ENCODE data around the gene EGR2.
A peak's percentile ranks its signal among the peaks of the same experiment; 100 is the strongest.

EGR2 gene

DNA sequence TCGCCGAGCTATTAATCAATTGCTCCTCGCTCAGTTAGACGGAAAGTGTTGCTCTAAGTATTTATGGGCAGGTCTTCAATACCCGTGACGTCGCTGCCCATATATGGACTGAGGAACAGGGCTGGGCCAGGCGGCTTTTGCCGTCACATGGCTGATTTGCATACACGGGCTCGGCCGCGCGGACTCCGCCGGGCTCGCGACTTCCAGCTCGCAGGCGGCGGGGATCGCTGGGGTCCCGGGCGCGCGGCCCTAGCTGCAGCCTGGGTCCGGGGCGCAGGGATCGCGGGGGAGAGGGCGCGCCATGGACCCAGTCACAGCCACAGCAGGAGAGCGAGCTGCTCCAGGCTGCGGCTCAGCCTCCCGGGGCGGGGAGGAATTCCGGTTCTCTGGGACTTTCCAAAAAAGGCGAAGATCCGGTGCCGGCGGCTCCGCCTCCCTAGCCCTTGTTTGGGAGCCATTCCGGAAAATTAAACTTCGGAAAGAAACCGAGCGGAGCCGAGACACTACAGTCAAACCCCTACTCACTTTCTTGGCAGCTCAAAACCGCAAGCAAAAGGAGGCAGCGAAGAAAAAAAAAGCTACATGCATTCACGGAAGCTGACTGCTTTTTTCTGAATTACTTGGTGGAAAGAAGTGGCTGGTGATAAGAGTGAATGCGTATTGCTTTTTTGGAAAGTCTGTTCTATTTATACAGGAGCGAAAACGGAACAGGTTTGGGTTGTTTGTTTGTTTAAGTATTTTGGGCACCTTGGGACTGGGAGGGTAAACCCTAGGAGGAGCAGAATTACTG is at the start of gene EGR2:
EGR2 (minus strand) TSS at position 36 of the 790 bp plus-strand sequence. CDS start 337 bp downstream, outside the sequence.
- FAIRE-seq = peak; percentile 87

DNA sequence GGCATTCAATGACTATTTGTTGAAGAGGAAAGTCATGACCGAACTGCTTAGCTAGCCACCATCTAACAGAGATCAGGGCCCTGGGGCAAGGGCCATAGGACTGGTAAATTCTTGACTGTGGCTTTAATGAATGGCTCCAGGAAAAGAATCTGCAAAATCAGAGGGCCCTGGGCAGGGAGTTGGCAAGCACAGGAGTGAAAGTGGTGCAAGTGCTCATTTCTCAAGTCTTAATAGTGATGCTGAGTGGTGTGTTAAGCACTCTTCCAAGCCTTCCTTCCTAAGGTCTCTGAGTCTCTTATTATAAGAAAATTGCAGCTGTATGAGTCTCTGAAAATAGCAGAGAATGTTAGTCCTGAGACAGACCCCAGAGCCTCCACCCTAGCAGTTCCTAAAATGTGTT is 46.3 kb upstream of the EGR2 start:
- no peak for FAIRE-seq

- FAIRE-seq = no peak
These were observed 45.3 kb upstream of the EGR2 start for GRCh38 chr10:62861507-62861906.

- no peak for FAIRE-seq
These were observed 44.8 kb upstream of the EGR2 start for GRCh38 chr10:62860946-62861345.

DNA sequence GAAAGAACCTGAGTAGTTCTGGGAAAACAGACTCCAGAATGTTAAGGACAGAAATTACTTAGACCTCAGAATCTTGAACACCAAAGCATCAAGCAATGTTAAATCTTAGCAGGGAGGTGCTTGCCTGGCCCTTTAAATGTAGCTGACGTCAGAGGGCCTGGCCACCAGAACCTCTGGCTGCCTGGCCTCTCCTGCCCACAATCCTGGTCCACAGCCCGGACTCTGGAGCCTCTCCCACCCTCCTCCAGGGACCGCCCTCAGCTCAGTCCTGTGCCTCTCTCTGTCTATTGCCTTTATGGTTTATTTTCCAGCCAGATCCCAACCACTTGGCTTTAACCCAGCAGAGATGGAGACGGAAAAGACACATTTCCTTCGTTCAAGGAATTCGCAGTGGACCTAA is 42.2 kb upstream of the EGR2 start:
- FAIRE-seq = no peak

GRCh38 chr10:62856021-62856420 is 39.9 kb upstream of the EGR2 start:
- no peak for FAIRE-seq

DNA sequence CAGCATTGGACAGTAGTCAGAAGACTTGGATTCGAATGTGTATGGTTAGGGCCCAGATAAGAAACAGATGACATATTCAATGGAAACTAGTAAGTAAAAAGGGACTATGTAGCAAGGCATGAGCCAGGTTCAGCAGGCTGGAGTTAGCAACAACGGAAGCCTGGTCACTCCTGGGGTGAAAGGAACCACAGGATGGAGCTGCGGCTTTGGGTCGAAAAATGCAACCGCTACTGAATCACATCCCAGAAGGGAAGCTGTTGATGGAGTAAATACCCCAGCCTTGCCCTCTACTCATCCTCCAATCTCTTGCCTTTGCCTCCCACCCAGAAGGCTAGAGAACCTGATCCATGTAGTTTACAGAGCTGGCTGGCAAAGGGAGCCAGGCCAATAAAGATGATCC is 37.5 kb upstream of the EGR2 start:
- no peak for FAIRE-seq

DNA sequence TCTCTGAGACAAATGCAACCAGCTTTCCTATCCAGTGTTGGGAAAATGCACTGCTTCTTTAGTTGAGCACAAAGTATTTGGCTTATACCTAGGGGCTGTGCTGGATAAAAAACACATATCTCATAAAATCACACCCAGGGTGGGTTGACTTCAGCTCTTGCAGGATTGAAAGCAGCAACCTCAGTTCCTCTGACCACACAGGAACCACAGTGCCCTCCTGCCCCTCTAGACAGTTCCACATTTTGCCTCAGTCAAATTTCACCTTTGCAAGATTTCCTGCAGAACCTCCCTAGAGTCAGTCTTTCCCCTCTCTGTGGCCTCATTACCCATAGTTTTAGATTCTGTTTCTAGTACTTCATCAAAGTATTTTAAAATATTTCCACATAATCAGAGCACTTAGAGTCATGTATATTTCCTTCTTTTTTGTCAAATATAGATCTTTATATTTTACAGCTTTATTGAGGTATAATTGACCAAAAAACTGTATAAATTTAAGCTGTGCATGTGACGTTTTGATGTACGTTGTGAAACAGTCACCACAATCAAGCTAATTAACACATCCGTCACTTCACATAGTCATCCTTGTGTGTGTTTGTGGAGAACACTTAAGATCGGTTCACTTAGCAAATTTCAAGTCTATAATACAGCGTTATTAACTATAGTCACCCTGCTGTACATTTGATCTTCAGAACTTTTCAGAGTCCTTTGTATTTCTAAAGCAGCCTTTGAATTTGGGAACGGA is 37.0 kb upstream of the EGR2 start:
- FAIRE-seq = no peak

- no peak for FAIRE-seq
These were observed 35.3 kb upstream of the EGR2 start for GRCh38 chr10:62851442-62851841.

DNA sequence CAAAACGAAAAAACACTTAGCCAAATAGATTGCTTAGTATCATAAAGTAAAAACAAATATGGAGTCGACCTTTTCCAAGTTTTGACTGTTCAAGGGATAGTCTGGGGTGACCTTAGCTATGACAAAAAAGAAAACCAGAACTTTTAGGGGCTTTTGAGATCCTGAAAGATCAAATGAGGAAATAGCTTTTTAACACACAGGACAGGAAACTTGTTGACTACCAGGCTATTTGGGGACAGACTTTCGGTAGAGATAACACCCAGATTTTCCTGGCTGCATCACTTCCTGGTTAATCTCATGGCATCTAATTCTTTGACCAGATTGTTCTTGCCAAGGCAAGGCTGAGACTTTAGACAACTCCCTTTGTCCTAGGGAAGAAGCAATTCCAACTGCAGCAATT is 34.5 kb upstream of the EGR2 start:
- FAIRE-seq = no peak

GRCh38 chr10:62847433-62847832 is 31.3 kb upstream of the EGR2 start:
- no peak for FAIRE-seq

- FAIRE-seq = no peak
These were observed 28.3 kb upstream of the EGR2 start for GRCh38 chr10:62844280-62845011.

- no peak for FAIRE-seq
These were observed 27.4 kb upstream of the EGR2 start for GRCh38 chr10:62843600-62843999.

DNA sequence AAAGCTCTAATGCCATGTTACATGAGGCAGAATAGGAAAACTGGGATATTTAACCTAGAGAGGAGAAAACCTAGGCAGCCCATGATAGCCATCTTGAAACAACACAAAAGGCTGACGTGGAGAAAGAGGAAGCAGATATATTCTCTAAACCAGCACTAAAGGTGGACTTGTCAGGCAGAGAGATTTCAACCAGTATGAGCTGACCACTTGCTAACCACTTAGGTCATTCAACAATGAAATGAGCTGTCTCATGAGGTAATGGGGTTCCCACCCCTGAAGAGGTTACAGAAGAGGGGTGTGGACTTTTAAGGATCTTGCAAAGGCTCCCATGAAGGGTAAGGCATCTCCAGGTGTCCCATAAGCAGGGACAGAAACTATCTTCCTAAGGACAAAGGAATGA is 26.8 kb upstream of the EGR2 start:
- FAIRE-seq = no peak

DNA sequence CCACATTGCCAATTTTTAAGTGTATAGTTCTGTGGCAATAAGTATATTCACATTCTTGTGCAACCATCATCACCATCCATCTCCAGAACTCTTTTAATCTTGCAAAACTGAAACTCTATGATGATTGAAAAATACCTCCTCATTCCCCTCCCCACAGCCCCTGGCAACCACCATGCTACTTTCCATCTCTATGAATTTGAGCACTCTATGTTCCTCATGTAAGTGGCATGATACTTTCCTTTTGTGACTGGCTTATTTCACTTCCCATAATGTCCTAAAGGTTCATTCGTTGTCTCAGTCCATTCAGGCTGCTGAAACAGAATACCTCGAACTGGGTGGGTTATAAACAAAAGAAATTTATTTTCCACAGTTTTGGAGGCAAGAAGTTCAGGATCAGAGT is 23.4 kb upstream of the EGR2 start:
- no peak for FAIRE-seq

GRCh38 chr10:62831346-62831745 is 15.2 kb upstream of the EGR2 start:
- no peak for FAIRE-seq

DNA sequence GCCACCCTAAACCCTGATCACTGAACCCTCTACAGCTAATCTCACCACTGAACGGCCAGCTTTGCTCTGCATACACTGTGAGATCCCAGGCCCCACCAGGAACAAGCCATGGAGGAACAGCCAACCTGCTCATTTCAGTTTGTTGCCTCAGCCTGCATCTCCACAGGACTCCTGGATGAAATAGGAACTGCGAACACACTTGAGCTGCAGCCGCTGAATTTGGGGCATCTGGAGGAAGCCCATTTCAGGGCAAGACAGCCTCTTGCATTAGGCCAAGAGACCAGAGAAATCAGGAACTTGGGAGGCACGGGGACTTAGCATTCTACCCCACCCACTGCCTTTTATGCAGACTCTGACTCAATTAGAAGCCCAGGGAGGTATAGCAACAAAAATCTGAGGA is 14.5 kb upstream of the EGR2 start:
- no peak for FAIRE-seq

- no peak for FAIRE-seq
These were observed 13.5 kb upstream of the EGR2 start for GRCh38 chr10:62829622-62830021.

GRCh38 chr10:62826273-62826672 is 10.1 kb upstream of the EGR2 start:
- FAIRE-seq = no peak

- no peak for FAIRE-seq
These were observed 4.4 kb upstream of the EGR2 start for GRCh38 chr10:62820586-62820985.

GRCh38 chr10:62819141-62819920 is 3.2 kb upstream of the EGR2 start:
- no peak for FAIRE-seq

- FAIRE-seq = no peak
These were observed 2.4 kb upstream of the EGR2 start for GRCh38 chr10:62818426-62819011.

Measured in endometrium (tissue), 2 donors.